HEK293 (cell line): Measurements from ENCODE around the gene EPB41L2.

Source experiments
- CTCF ChIA-PET: fragments of 350-600 bp; formaldehyde crosslinking; extraction: SDS; loops from one replicate; lab custom pipeline; 2021; ENCODE audit warnings: antibody characterized with exemption; lab: Yijun Ruan, JAX
- POLR2A ChIA-PET: fragments of 300-600 bp; formaldehyde crosslinking; extraction: SDS; loops from one replicate; lab custom pipeline; 2020; ENCODE audit warnings: antibody characterized with exemption, inconsistent platforms; lab: Yijun Ruan, JAX
- H3K27ac ChIP-seq: fragments of 200-500 bp; sonication (Bioruptor generic); 2 replicates; pipeline ENCODE4 v1.5.1; 2014; ENCODE audit warnings: low read depth, low read length, control low read depth, inconsistent platforms; ENCODE audit errors: extremely low read depth
- H3K36me3 ChIP-seq, 2 experiments: fragments of 200-500 bp in 1 of 2; sonication (Bioruptor generic) in 1 of 2; 1 replicate in 1 of 2; 2 replicates in 1 of 2; pipeline ENCODE4 v1.5.1; 2014 to 2017; ENCODE audit warnings: inconsistent platforms in 2 of 2, low read length in 2 of 2; ENCODE audit not compliant: control insufficient read depth in 2 of 2, insufficient read depth in 1 of 2
- H3K4me1 ChIP-seq: fragments of 200-500 bp; sonication (Bioruptor generic); 2 replicates; pipeline ENCODE4 v1.5.1; 2014; ENCODE audit warnings: mild to moderate bottlenecking, low read length, inconsistent platforms; ENCODE audit not compliant: control insufficient read depth, insufficient read depth
- H3K4me3 ChIP-seq: 2 replicates; pipeline ENCODE4 v1.5.1; 2011; ENCODE audit warnings: low read depth, mild to moderate bottlenecking, control low read depth, low read length, moderate library complexity
- H3K9me3 ChIP-seq: fragments of 200-500 bp; sonication (Bioruptor generic); 2 replicates; pipeline ENCODE4 v1.5.1; 2014; ENCODE audit warnings: low read depth, low read length, inconsistent platforms; ENCODE audit not compliant: control insufficient read depth, insufficient read depth
- FEZF1 ChIP-seq: fragments of 450-650 bp; formaldehyde crosslinking; IDR thresholded peaks from 2 replicates; pipeline ENCODE4 v1.5.1; 2016; ENCODE audit warnings: missing biosample characterization, missing genetic modification characterization
- GFI1B ChIP-seq: fragments of 450-650 bp; formaldehyde crosslinking; IDR thresholded peaks from 2 replicates; pipeline ENCODE4 v1.5.1; 2016; ENCODE audit warnings: missing biosample characterization, missing genetic modification characterization
- KLF1 ChIP-seq: fragments of 450-650 bp; formaldehyde crosslinking; IDR thresholded peaks from 2 replicates; pipeline ENCODE4 v1.5.1; 2016; ENCODE audit warnings: missing biosample characterization, missing genetic modification characterization
- SCRT2 ChIP-seq: fragments of 450-650 bp; formaldehyde crosslinking; IDR thresholded peaks from 2 replicates; pipeline ENCODE4 v1.5.1; 2016; ENCODE audit warnings: missing biosample characterization, missing genetic modification characterization
- ZBTB8A ChIP-seq: fragments of 450-650 bp; formaldehyde crosslinking; IDR thresholded peaks from 2 replicates; pipeline ENCODE4 v1.5.1; 2016; ENCODE audit warnings: missing biosample characterization, missing genetic modification characterization
- ZEB2 ChIP-seq: fragments of 450-650 bp; formaldehyde crosslinking; IDR thresholded peaks from 2 replicates; pipeline ENCODE4 v1.5.1; 2016; ENCODE audit warnings: missing biosample characterization, missing genetic modification characterization
- ZNF121 ChIP-seq: fragments of 450-650 bp; formaldehyde crosslinking; IDR thresholded peaks from 2 replicates; pipeline ENCODE4 v1.5.1; 2016; ENCODE audit warnings: missing biosample characterization, missing genetic modification characterization
- ZNF214 ChIP-seq: fragments of 450-650 bp; formaldehyde crosslinking; IDR thresholded peaks from 2 replicates; pipeline ENCODE4 v1.5.1; 2017; ENCODE audit warnings: missing biosample characterization, mild to moderate bottlenecking, missing genetic modification characterization, borderline replicate concordance
- ZNF221 ChIP-seq: fragments of 450-650 bp; formaldehyde crosslinking; IDR thresholded peaks from 2 replicates; pipeline ENCODE4 v1.5.1; 2017; ENCODE audit warnings: missing biosample characterization, missing genetic modification characterization, borderline replicate concordance
- ZNF830 ChIP-seq: fragments of 450-650 bp; IDR thresholded peaks from 2 replicates; pipeline ENCODE4 v1.5.0; 2018; ENCODE audit warnings: missing biosample characterization, missing genetic modification characterization, low read depth, mild to moderate bottlenecking, moderate library complexity
- ZNF843 ChIP-seq: fragments of 450-650 bp; formaldehyde crosslinking; IDR thresholded peaks from 2 replicates; pipeline ENCODE4 v1.5.1; 2016; ENCODE audit warnings: missing biosample characterization, missing genetic modification characterization
- ZSCAN16 ChIP-seq: fragments of 450-650 bp; formaldehyde crosslinking; IDR thresholded peaks from 2 replicates; pipeline ENCODE4 v1.5.1; 2016; ENCODE audit warnings: missing biosample characterization, missing genetic modification characterization
- ZSCAN23 ChIP-seq: fragments of 450-650 bp; formaldehyde crosslinking; IDR thresholded peaks from 2 replicates; pipeline ENCODE4 v1.5.1; 2016; ENCODE audit warnings: missing biosample characterization, missing genetic modification characterization
- TF ChIP-seq, protein P1 (sequence below): fragments of 450-650 bp; formaldehyde crosslinking; IDR thresholded peaks from 2 replicates; pipeline ENCODE4 v1.5.1; 2016; ENCODE audit warnings: missing biosample characterization, missing genetic modification characterization
- TF ChIP-seq, protein P2 (sequence below): fragments of 450-650 bp; formaldehyde crosslinking; IDR thresholded peaks from 2 replicates; pipeline ENCODE4 v1.5.1; 2016; ENCODE audit warnings: missing biosample characterization, missing genetic modification characterization
- TF ChIP-seq, protein P3 (sequence below): fragments of 450-650 bp; formaldehyde crosslinking; IDR thresholded peaks from 2 replicates; pipeline ENCODE4 v1.5.1; 2017; ENCODE audit warnings: missing biosample characterization, missing genetic modification characterization
- TF ChIP-seq, protein P4 (sequence below): fragments of 450-650 bp; formaldehyde crosslinking; IDR thresholded peaks from 2 replicates; pipeline ENCODE4 v1.5.1; 2016; ENCODE audit warnings: missing biosample characterization, missing genetic modification characterization
- TF ChIP-seq, protein P5 (sequence below): fragments of 450-650 bp; IDR thresholded peaks from 2 replicates; pipeline ENCODE4 v1.5.1; 2018; ENCODE audit warnings: missing biosample characterization, mild to moderate bottlenecking, missing genetic modification characterization
- TF ChIP-seq, protein P6 (sequence below): fragments of 450-650 bp; formaldehyde crosslinking; IDR thresholded peaks from 2 replicates; pipeline ENCODE4 v1.5.1; 2016; ENCODE audit warnings: missing biosample characterization, missing genetic modification characterization
- TF ChIP-seq, protein P7 (sequence below): IDR thresholded peaks from 2 replicates; pipeline ENCODE4 v1.6.1; 2011; ENCODE audit warnings: mild to moderate bottlenecking, low read depth, low read length, borderline replicate concordance
- TF ChIP-seq, protein P8 (sequence below): fragments of 450-650 bp; IDR thresholded peaks from 2 replicates; pipeline ENCODE4 v1.5.1; 2018; ENCODE audit warnings: missing biosample characterization, missing genetic modification characterization
- TF ChIP-seq, protein P9 (sequence below): fragments of 450-650 bp; formaldehyde crosslinking; IDR thresholded peaks from 2 replicates; pipeline ENCODE4 v1.5.1; 2016; ENCODE audit warnings: missing biosample characterization, missing genetic modification characterization

EPB41L2 gene

DNA sequence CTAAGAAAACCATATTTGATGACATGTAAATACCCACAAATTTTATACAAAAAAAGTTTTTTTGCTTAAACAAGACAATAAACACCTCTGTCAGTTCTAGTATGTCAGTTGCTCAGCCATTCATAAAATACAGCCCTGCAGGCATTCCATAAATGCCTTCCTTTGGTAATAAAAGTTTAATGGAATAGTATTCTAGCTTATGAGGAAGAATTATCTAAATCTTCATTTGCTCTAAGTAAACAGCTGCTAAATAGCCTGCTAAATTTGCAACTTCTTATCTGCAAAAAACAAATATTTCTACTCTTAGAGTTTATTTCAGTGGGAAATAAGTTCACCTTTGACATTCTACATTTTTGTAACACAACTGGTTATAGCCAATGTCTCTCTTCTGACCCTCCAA is 127.1 kb downstream of the EPB41L2 start:
- Histone ChIP-seq H3K4me1 (peaks cover 20% of the 10 kb centered on the region), H3K27ac (no peak overlapping the region), H3K9me3 (no peaks in the 10 kb centered on the region), H3K36me3 (no peaks in the 10 kb centered on the region), H3K4me3 (no peak overlapping the region)
- TF ChIP-seq, protein P1, sequence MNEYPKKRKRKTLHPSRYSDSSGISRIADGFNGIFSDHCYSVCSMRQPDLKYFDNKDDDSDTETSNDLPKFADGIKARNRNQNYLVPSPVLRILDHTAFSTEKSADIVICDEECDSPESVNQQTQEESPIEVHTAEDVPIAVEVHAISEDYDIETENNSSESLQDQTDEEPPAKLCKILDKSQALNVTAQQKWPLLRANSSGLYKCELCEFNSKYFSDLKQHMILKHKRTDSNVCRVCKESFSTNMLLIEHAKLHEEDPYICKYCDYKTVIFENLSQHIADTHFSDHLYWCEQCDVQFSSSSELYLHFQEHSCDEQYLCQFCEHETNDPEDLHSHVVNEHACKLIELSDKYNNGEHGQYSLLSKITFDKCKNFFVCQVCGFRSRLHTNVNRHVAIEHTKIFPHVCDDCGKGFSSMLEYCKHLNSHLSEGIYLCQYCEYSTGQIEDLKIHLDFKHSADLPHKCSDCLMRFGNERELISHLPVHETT (tag by site-specific recombination) = no peak
- TF ChIP-seq ZNF121 (tag by site-specific recombination) = no peak
- TF ChIP-seq ZNF221 (tag by site-specific recombination) = no peak
- no peak for TF ChIP-seq ZBTB8A
- no peak for TF ChIP-seq ZNF830 (tag by site-specific recombination)
- no peak for TF ChIP-seq ZNF214 (tag by site-specific recombination)
- TF ChIP-seq, protein P2, sequence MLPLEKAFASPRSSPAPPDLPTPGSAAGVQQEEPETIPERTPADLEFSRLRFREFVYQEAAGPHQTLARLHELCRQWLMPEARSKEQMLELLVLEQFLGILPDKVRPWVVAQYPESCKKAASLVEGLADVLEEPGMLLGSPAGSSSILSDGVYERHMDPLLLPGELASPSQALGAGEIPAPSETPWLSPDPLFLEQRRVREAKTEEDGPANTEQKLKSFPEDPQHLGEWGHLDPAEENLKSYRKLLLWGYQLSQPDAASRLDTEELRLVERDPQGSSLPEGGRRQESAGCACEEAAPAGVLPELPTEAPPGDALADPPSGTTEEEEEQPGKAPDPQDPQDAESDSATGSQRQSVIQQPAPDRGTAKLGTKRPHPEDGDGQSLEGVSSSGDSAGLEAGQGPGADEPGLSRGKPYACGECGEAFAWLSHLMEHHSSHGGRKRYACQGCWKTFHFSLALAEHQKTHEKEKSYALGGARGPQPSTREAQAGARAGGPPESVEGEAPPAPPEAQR (tag by site-specific recombination) = no peak
- TF ChIP-seq ZSCAN23 (tag by site-specific recombination) = no peak
- TF ChIP-seq, protein P3, sequence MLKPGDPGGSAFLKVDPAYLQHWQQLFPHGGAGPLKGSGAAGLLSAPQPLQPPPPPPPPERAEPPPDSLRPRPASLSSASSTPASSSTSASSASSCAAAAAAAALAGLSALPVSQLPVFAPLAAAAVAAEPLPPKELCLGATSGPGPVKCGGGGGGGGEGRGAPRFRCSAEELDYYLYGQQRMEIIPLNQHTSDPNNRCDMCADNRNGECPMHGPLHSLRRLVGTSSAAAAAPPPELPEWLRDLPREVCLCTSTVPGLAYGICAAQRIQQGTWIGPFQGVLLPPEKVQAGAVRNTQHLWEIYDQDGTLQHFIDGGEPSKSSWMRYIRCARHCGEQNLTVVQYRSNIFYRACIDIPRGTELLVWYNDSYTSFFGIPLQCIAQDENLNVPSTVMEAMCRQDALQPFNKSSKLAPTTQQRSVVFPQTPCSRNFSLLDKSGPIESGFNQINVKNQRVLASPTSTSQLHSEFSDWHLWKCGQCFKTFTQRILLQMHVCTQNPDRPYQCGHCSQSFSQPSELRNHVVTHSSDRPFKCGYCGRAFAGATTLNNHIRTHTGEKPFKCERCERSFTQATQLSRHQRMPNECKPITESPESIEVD = peak; percentile 93
- TF ChIP-seq KLF1 (tag by site-specific recombination) = no peak
- TF ChIP-seq GFI1B (tag by site-specific recombination) = no peak
- TF ChIP-seq, protein P4, sequence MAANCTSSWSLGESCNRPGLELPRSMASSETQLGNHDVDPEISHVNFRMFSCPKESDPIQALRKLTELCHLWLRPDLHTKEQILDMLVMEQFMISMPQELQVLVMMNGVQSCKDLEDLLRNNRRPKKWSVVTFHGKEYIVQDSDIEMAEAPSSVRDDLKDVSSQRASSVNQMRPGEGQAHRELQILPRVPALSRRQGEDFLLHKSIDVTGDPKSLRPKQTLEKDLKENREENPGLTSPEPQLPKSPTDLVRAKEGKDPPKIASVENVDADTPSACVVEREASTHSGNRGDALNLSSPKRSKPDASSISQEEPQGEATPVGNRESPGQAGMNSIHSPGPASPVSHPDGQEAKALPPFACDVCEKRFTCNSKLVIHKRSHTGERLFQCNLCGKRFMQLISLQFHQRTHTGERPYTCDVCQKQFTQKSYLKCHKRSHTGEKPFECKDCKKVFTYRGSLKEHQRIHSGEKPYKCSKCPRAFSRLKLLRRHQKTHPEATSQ (tag by site-specific recombination) = no peak
- TF ChIP-seq ZEB2 (tag by site-specific recombination) = no peak
- TF ChIP-seq, protein P5, sequence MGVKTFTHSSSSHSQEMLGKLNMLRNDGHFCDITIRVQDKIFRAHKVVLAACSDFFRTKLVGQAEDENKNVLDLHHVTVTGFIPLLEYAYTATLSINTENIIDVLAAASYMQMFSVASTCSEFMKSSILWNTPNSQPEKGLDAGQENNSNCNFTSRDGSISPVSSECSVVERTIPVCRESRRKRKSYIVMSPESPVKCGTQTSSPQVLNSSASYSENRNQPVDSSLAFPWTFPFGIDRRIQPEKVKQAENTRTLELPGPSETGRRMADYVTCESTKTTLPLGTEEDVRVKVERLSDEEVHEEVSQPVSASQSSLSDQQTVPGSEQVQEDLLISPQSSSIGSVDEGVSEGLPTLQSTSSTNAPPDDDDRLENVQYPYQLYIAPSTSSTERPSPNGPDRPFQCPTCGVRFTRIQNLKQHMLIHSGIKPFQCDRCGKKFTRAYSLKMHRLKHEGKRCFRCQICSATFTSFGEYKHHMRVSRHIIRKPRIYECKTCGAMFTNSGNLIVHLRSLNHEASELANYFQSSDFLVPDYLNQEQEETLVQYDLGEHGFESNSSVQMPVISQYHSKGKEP (tag by site-specific recombination) = peak; percentile 41; the same call in 1 of the 2 replicates
- TF ChIP-seq, protein P6, sequence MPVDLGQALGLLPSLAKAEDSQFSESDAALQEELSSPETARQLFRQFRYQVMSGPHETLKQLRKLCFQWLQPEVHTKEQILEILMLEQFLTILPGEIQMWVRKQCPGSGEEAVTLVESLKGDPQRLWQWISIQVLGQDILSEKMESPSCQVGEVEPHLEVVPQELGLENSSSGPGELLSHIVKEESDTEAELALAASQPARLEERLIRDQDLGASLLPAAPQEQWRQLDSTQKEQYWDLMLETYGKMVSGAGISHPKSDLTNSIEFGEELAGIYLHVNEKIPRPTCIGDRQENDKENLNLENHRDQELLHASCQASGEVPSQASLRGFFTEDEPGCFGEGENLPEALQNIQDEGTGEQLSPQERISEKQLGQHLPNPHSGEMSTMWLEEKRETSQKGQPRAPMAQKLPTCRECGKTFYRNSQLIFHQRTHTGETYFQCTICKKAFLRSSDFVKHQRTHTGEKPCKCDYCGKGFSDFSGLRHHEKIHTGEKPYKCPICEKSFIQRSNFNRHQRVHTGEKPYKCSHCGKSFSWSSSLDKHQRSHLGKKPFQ (tag by site-specific recombination) = no peak
- TF ChIP-seq, protein P7, sequence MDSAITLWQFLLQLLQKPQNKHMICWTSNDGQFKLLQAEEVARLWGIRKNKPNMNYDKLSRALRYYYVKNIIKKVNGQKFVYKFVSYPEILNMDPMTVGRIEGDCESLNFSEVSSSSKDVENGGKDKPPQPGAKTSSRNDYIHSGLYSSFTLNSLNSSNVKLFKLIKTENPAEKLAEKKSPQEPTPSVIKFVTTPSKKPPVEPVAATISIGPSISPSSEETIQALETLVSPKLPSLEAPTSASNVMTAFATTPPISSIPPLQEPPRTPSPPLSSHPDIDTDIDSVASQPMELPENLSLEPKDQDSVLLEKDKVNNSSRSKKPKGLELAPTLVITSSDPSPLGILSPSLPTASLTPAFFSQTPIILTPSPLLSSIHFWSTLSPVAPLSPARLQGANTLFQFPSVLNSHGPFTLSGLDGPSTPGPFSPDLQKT = no peak
- TF ChIP-seq ZNF843 (tag by site-specific recombination) = no peak
- TF ChIP-seq, protein P8, sequence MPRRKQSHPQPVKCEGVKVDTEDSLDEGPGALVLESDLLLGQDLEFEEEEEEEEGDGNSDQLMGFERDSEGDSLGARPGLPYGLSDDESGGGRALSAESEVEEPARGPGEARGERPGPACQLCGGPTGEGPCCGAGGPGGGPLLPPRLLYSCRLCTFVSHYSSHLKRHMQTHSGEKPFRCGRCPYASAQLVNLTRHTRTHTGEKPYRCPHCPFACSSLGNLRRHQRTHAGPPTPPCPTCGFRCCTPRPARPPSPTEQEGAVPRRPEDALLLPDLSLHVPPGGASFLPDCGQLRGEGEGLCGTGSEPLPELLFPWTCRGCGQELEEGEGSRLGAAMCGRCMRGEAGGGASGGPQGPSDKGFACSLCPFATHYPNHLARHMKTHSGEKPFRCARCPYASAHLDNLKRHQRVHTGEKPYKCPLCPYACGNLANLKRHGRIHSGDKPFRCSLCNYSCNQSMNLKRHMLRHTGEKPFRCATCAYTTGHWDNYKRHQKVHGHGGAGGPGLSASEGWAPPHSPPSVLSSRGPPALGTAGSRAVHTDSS = no peak
- peak; percentile 70 for TF ChIP-seq FEZF1 (tag by site-specific recombination)
- no peak for TF ChIP-seq SCRT2
- TF ChIP-seq, protein P9, sequence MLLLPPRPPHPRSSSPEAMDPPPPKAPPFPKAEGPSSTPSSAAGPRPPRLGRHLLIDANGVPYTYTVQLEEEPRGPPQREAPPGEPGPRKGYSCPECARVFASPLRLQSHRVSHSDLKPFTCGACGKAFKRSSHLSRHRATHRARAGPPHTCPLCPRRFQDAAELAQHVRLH (tag by site-specific recombination) = no peak
- TF ChIP-seq ZSCAN16 (tag by site-specific recombination) = no peak
- POLR2A ChIA-PET = no interaction called here
- CTCF ChIA-PET = interaction anchor here (0.7 to 1.5 kb wide), 5 partner anchors 8 to 598 kb away, joined by 3 to 4 read pairs (median 3); no protein-coding TSS in a partner anchor
